ENCODE measurements around the gene RTN1. TPM values are rescaled to one million over a fixed set of nuclear protein-coding genes. Genes with fewer than 3 reads are reported as not detected.

The RTN1 gene
- total and polyA plus RNA-seq, 3 donors from 2014 or later: 8.2 to 11.1 (median 10.9) TPM

DNA sequence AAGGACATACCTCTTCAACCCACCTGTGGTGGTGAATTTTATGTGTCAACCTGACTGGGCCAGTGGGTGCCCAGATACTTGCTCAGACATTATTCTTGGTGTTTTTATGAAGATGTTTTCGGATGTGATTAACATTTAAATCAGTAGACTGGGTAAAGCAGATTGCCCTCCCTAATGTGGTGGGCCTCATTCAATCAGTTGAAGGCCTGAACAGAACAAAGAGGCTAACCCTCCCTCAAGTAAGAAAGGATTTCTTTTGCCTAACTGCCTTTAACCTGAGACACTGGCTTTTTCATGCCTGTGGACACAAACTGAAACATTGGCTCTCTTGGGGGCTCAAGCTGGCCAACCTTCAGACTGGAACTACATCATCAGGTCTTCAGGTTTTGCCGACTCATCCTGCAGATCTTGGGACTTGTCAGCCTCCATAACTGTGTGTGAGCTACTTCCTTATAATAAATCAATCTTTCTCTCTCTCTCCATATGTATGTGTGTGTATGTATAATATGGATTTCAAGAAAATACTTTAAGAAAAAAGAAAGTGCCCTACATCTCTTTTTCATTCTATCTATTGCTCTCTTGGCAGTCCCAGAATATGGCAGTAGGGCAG is 39.4 kb downstream of the RTN1 start:
- H3K9me3 ChIP-seq: no peaks in the 10 kb centered on the region
- H3K27ac ChIP-seq: no peak overlapping the region
- no peaks in the 10 kb centered on the region for H3K27me3 ChIP-seq
- H3K4me3 ChIP-seq: no peak overlapping the region
- H3K4me1 ChIP-seq: no peaks in the 10 kb centered on the region
- intact Hi-C loops (cut with DNase I; ENCODE audit: low total_unique reads): no loop called here
- DNase-seq: no peak
- WGBS, 2 donors: 85 to 93% methylated on average over 2 of the region's 2 CpGs
- TF ChIP-seq, protein P1, sequence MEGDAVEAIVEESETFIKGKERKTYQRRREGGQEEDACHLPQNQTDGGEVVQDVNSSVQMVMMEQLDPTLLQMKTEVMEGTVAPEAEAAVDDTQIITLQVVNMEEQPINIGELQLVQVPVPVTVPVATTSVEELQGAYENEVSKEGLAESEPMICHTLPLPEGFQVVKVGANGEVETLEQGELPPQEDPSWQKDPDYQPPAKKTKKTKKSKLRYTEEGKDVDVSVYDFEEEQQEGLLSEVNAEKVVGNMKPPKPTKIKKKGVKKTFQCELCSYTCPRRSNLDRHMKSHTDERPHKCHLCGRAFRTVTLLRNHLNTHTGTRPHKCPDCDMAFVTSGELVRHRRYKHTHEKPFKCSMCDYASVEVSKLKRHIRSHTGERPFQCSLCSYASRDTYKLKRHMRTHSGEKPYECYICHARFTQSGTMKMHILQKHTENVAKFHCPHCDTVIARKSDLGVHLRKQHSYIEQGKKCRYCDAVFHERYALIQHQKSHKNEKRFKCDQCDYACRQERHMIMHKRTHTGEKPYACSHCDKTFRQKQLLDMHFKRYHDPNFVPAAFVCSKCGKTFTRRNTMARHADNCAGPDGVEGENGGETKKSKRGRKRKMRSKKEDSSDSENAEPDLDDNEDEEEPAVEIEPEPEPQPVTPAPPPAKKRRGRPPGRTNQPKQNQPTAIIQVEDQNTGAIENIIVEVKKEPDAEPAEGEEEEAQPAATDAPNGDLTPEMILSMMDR (IDR thresholded peaks at IDR 0.05): no peak
- no peak for TF ChIP-seq POLR2A (IDR thresholded peaks at IDR 0.05)
- no peaks in the 10 kb centered on the region for H3K36me3 ChIP-seq (ENCODE audit: low read depth, missing control alignments)

DNA sequence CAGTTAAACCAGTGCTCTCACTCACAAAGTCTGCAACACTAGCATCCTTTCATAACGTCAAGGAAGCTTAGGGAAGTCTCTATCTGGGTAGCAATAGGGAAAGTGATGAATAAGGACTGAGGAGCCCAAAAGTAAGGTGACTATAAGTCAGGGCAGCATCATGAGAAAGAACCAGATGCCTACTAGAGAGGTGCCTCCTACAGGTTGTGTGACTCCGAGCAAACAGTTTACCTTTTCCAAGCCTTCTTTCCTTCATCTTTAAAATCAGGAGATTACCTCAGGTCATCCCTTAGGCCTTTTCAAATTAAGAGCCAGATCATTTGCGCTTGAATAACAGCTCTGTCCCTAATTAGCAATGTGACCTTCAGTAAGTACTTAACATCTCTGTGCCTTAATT is 40.2 kb downstream of the RTN1 start:
- intact Hi-C loops (cut with DNase I; ENCODE audit: low total_unique reads): no loop called here
- no peak overlapping the region for H3K27ac ChIP-seq
- no peaks in the 10 kb centered on the region for H3K9me3 ChIP-seq
- no peaks in the 10 kb centered on the region for H3K36me3 ChIP-seq (ENCODE audit: low read depth, missing control alignments)
- no peak for DNase-seq
- no peaks in the 10 kb centered on the region for H3K4me1 ChIP-seq
- H3K27me3 ChIP-seq: no peaks in the 10 kb centered on the region
- TF ChIP-seq, protein P1 (IDR thresholded peaks at IDR 0.05): no peak
- TF ChIP-seq POLR2A (IDR thresholded peaks at IDR 0.05): no peak
- WGBS, 2 donors: 70 to 85% methylated on average over 3 of the region's 3 CpGs
- H3K4me3 ChIP-seq: no peak overlapping the region

DNA sequence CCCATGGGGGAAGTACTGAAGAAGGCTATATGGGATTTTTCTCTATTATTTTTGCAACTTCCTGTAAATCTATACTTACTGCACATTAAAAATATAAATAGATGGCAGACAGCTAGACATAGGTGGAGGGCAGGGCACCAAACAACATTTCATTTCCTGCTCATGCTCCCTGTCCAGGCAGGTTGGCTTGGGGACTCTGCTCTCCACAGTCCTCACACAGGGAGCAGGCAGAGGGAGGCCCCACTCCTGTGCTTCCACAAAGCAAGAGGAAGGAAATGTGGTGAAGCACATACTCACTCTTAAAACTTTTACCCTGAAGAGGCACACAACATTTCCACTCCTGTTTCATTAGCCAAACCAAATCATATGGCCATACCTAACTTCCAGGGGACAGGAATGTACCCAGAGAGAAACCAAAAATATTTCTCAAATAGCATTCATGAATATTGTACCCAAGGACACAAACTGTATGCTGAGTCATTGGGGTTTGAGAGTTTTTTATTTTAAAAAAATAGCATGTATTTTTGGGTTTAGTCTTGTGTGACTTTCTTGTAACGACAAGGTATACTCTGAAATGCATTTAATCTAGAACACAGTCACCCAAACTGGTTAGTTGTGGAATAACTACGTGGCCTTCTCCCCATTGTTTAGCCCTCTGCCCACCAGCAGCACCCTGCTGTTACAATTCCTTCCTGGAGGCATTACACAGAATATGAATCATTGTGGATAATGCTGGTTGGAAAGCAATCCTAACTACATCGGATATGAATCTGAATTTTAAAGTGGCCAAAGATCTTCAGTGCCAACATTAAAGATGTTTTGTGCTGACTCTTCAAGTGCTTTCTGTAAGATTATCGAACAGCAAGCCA is 40.9 kb downstream of the RTN1 start:
- H3K9me3 ChIP-seq: no peaks in the 10 kb centered on the region
- no peaks in the 10 kb centered on the region for H3K27me3 ChIP-seq
- 72% methylated on average over 4 of the region's 4 CpGs for WGBS, 2 donors
- intact Hi-C loops (cut with DNase I; ENCODE audit: low total_unique reads): no loop called here
- no peak overlapping the region for H3K27ac ChIP-seq
- no peak for DNase-seq
- H3K36me3 ChIP-seq (ENCODE audit: low read depth, missing control alignments): no peaks in the 10 kb centered on the region
- H3K4me1 ChIP-seq: no peaks in the 10 kb centered on the region
- no peak overlapping the region for H3K4me3 ChIP-seq
- TF ChIP-seq, protein P1 (IDR thresholded peaks at IDR 0.05): no peak
- no peak for TF ChIP-seq POLR2A (IDR thresholded peaks at IDR 0.05)

DNA sequence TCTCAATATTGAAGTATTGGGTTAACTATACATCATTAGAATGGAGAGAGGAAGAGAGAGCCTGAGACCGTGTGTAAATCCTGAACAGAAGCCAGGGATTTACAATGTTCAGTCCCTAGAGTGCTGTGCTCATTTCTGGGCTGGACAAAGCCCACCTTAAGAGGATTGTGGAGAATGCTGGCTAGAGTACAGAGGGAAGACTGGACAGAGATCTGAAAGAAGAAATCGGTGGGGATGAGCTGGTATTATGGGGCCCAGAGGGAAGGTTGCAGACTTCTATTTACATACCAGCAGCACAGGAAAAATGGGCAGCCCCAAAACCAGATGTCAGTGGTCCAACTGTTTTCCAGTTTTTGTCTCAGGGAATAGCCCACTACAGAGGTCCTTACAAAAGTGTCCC is 42.3 kb downstream of the RTN1 start:
- no peak overlapping the region for H3K4me3 ChIP-seq
- intact Hi-C loops (cut with DNase I; ENCODE audit: low total_unique reads): no loop called here
- H3K27me3 ChIP-seq: no peaks in the 10 kb centered on the region
- TF ChIP-seq POLR2A (IDR thresholded peaks at IDR 0.05): no peak
- TF ChIP-seq, protein P1 (IDR thresholded peaks at IDR 0.05): no peak
- H3K9me3 ChIP-seq: no peaks in the 10 kb centered on the region
- 47 to 56% methylated on average over 2 of the region's 2 CpGs for WGBS, 2 donors
- DNase-seq: no peak
- H3K36me3 ChIP-seq (ENCODE audit: low read depth, missing control alignments): no peaks in the 10 kb centered on the region
- no peak overlapping the region for H3K27ac ChIP-seq
- no peaks in the 10 kb centered on the region for H3K4me1 ChIP-seq
